GM12872 (cell line): Measurements from ENCODE around the gene ZNF93.

ENCODE experiments used
- TF ChIP-seq, protein P1 (sequence below): IDR thresholded peaks from 3 replicates; pipeline ENCODE4 v1.5.1; 2011; ENCODE audit warnings: low read depth, mild to moderate bottlenecking, low read length, moderate library complexity; ENCODE audit not compliant: insufficient read depth

ZNF93 gene

DNA sequence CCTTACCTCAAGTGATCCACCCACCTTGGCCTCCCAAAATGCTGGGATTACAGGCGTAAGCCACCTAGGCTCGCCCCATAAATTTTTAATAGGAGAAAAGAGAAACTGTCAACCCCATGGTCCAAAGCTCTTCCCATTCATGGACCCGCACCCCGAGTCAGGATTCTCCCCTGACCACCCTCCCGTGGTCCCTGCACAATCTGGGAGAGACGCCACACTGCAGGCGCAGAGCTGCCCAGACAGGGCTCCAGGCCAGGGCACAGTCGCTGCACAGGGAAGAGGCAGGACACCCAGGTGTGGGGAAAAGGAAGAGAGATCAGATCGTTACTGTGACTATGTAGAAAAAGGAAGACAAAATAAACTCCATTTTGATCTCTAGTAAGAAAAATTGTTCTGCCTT, 54.5 kb downstream of the ZNF93 start:
- TF ChIP-seq, protein P1, sequence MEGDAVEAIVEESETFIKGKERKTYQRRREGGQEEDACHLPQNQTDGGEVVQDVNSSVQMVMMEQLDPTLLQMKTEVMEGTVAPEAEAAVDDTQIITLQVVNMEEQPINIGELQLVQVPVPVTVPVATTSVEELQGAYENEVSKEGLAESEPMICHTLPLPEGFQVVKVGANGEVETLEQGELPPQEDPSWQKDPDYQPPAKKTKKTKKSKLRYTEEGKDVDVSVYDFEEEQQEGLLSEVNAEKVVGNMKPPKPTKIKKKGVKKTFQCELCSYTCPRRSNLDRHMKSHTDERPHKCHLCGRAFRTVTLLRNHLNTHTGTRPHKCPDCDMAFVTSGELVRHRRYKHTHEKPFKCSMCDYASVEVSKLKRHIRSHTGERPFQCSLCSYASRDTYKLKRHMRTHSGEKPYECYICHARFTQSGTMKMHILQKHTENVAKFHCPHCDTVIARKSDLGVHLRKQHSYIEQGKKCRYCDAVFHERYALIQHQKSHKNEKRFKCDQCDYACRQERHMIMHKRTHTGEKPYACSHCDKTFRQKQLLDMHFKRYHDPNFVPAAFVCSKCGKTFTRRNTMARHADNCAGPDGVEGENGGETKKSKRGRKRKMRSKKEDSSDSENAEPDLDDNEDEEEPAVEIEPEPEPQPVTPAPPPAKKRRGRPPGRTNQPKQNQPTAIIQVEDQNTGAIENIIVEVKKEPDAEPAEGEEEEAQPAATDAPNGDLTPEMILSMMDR: no peak

DNA sequence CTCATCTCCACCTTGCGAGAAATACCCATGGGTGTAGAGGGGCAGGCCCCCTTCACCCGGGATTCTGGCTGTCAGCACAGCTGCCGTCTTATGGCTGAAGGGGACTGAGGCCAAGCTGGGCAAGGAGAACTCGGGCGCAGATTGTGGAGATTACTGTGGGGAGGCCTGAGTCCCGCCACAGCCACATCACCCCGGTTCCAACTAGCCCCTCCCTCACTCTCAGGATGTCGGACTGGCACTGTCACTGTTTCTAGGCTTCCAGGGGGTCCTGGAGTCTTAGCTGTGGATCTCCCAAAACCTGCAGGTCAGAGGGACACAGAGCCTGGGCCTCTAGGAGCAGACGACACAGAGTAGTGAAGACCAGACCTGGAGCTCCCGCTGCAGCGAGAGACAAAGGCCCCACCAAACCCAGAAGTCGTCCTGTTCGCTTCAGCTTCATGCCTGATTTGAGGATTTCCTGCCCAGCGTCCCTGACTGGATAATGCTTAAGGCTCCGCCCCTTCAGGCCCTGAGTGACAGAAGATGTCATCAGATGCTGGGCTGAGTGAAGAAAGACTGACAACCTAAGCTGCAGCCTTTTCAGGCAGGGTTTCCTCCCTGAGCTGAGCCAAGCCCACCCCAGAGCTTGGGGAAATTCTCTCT, 55.8 kb downstream of the ZNF93 start:
- TF ChIP-seq, protein P1: no peak

DNA sequence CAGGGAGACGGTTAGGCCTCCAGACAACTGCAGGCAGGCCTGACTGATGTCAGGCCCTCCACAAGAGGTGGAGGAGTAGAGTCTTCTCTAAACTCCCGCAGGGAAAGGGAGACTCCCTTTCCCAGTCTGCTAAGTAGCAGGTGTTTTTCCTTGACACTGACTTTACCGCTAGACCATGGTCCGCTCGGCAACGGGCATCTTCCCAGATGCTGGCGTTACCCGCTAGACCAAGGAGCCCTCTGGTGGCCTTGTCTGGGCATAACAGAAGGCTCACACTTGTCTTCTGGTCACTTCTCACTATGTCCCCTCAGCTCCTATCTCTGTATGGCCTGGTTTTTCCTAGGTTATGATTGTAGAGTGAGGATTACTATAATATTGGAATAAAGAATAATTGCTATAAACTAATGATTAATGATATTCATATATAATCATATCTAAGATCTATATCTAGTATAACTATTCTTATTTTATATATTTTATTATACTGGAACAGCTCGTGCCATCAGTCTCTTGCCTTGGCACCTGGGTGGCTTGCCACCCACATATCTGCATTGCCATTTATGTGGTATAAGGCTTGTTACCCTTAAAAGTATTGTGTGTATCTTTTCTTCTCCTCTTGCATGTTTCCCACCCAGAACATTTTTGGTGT, 58.5 kb downstream of the ZNF93 start:
- TF ChIP-seq, protein P1: peak; percentile 60

DNA sequence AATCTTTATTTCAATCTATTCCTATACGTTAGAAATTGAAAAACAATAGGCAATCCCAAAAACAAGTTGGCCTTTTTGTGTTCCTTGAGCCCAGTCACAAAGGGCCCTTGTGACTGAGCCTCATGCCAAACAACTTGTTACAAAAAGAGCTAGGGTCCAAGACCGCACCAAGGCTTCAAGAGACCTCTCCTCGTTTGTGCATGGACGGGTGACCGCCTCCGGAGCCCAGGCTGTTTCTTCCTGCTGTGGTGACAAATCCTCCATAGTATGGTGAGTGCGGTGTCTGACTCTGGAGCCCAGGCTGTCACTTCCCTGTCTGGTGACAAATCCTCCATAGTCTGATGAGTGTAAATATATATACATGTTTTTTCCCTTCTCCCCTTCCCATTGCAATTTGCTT, 63.7 kb downstream of the ZNF93 start:
- TF ChIP-seq, protein P1: no peak

DNA sequence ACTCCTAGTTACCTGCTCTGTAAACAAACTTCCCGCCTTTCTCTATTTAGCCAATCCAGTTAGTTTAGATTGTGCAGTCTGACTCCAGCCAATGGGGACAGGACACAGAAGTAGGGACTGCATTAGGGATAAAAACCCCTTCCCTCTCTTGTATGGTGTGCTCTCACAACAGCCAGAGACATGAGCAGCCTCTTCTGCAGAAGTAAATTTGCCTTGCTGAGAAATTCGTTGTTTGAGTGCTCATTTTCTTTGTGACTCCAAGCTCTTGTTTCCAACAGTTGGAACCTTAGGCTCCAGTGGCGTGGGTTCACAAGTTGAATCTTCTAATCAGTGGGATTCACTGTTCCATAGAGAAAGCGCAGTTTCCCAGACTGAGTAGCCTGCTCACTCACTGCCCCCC, 66.1 kb downstream of the ZNF93 start:
- TF ChIP-seq, protein P1: no peak
